Measurements from ENCODE around the gene PTGES2. TPM values are rescaled to one million over a fixed set of nuclear protein-coding genes. Genes with fewer than 3 reads are reported as not detected.

PTGES2 gene
- total and polyA plus RNA-seq, 2 of the 13 experiments (the other 11 are each of a cell fraction or from before 2014, with no cell fraction given), result 63.7 to 79.8 TPM

DNA sequence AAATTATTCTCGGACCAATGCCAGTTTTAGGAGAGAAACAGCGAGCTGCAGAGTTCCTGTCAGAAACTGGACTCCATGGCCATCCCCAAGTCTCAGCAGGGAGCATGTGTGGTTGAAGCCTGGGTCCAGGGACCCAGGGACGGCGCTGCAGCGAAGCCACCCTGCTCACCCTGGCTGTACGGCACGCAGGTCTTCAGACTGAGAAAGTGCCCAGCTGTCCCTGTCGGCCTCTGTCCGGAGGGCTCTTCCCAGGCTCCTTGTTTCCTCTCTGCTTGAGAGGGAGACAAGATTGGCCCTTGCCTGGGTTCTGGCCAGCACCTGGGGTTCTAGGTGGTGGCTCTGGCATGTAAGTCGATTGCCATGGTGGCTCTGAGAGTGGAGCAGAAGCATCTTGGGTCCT is 26.9 kb downstream of the PTGES2 start:
- Histone ChIP-seq H3K79me2 (ENCODE audit: insufficient read depth, low read length) (peaks cover 31% of the 10 kb centered on the region), H3K4me2 (ENCODE audit: low read depth, low read length) (peak overlapping the region; percentile 98), H3K27ac (ENCODE audit: extremely low read length, insufficient read depth, low read length) (peak overlapping the region; percentile 8), H3K4me1 (ENCODE audit: insufficient read depth, low read length) (peaks cover 86% of the 10 kb centered on the region), H2AFZ (ENCODE audit: low read length) (no peak overlapping the region), H3K4me3 (replicated peaks in 1 of 3; ENCODE audit: insufficient read depth in 1 of 3, low read depth in 2 of 3, low read length in 3 of 3) (peak overlapping the region; percentile 72 to 89 (median 76); a peak in 4 of 6 replicates), H3K9me3 (ENCODE audit: low read length) (no peaks in the 10 kb centered on the region), H3K36me3 (replicated peaks in 1 of 2; ENCODE audit: control insufficient read depth in 1 of 2, insufficient read depth in 2 of 2, low read length in 2 of 2) (peaks cover 7 to 25% of the 10 kb centered on the region in 2 experiments), H4K20me1 (ENCODE audit: insufficient read depth, low read length) (peaks cover 17% of the 10 kb centered on the region; the same call in 1 of the 2 replicates), H3K27me3 (ENCODE audit: control insufficient read depth in 1 of 2, insufficient read depth in 2 of 2, low read length in 2 of 2) (no peaks in the 10 kb centered on the region; a peak in 1 of 5 replicates), H3K9ac (ENCODE audit: insufficient read depth, low read depth, low read length) (peak overlapping the region; percentile 87; the same call in 1 of the 2 replicates)
- FAIRE-seq (no peak), ATAC-seq (no peak), DNase-seq (ENCODE audit: low spot score) (no peak)
- 77% methylated on average over 3 of the region's 10 CpGs for WGBS (ENCODE audit: low lambda C conversion rate)
- ChIA-PET CTCF (ENCODE audit: low intra/inter-chr PET ratio, low total read pairs) (interaction anchor here (1.2 to 1.6 kb wide), 2 partner anchors 17 kb away, joined by 4 read pairs; no protein-coding TSS in a partner anchor), POLR2A (interaction anchor here (1.6 kb wide), 1 partner anchor 27 kb away, joined by 6 read pairs; the partner anchor contains the start of gene PTGES2)
- no TSS peak for BruUV-seq (replicated peaks)
- no peak for TF ChIP-seq ZNF337 (CRISPR knock-in tag; IDR thresholded peaks at IDR 0.05; ENCODE audit: borderline replicate concordance, low read depth)
- no peak for TF ChIP-seq ZNF83 (CRISPR knock-in tag; IDR thresholded peaks at IDR 0.05; ENCODE audit: borderline replicate concordance)
- no peak for TF ChIP-seq CCAR2 (optimal IDR thresholded peaks at IDR 0.05; ENCODE audit: low read depth, low read length)
- TF ChIP-seq, protein P1, sequence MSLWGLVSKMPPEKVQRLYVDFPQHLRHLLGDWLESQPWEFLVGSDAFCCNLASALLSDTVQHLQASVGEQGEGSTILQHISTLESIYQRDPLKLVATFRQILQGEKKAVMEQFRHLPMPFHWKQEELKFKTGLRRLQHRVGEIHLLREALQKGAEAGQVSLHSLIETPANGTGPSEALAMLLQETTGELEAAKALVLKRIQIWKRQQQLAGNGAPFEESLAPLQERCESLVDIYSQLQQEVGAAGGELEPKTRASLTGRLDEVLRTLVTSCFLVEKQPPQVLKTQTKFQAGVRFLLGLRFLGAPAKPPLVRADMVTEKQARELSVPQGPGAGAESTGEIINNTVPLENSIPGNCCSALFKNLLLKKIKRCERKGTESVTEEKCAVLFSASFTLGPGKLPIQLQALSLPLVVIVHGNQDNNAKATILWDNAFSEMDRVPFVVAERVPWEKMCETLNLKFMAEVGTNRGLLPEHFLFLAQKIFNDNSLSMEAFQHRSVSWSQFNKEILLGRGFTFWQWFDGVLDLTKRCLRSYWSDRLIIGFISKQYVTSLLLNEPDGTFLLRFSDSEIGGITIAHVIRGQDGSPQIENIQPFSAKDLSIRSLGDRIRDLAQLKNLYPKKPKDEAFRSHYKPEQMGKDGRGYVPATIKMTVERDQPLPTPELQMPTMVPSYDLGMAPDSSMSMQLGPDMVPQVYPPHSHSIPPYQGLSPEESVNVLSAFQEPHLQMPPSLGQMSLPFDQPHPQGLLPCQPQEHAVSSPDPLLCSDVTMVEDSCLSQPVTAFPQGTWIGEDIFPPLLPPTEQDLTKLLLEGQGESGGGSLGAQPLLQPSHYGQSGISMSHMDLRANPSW (CRISPR knock-in tag; IDR thresholded peaks at IDR 0.05; ENCODE audit: borderline replicate concordance), result no peak
- in situ Hi-C loops (cut with HindIII; ENCODE audit: extremely low pct_ligation_motif_present, low pct_unique_long_range_greater_than_20kb) (no loop called here), intact Hi-C loops (cut with micrococcal nuclease; ENCODE audit: unreplicated experiment) (loop anchor here (5.0 kb wide), 1 partner anchor 33 kb away; the partner anchor contains the start of genes NAIF1 and SLC25A25)
